ENCODE measurements around the gene ALAS1. TPM values are rescaled to one million over a fixed set of nuclear protein-coding genes. Genes with fewer than 3 reads are reported as not detected.
A peak's percentile ranks its signal among the peaks of the same experiment; 100 is the strongest.

Gene ALAS1
- total and polyA plus RNA-seq, 10 donors: 13.0 to 40.8 (median 32.8) TPM

DNA sequence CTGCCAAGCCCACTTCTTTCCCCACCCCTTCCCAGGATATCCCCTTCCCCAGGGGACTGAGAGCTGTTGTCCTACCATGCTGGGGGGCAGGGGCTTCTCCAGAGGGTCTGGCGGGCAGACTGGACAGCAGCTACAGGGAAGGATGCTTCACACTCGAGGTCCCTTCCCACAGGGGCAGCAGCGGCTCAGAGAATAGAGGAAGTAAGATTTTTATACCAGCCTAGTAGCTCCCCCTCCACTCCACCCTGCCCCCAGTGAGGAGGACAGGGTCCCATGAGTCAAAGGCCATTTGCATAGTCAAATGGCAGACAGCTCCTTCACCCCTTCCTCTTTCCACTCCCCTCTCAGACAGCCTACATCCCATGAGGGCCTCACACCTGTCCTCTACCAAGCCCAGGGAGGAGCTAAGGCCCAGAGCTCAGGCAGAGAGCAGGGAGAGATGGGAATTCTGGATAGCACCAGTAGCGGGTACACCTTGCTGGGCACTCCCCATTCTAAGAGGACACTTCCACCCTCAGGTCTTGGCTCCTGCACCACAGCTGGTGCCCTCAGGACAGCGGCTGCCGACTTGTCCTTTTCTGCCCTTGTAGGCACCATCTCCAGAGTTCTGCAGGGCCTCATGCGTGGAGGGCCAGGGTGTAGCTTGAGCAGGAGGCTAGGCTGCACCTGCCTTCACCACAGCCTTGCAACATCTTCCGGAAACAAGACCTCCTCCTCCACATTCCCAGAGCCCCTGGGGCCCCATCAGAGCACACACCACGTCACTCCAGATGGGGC, 27.7 kb downstream of the ALAS1 start, which contains the start of gene TLR9:
TSS of gene TLR9 (minus strand) at position 194 of the 777 bp plus-strand sequence. CDS start at position 78, 116 bp downstream.
- TF ChIP-seq, protein P1, sequence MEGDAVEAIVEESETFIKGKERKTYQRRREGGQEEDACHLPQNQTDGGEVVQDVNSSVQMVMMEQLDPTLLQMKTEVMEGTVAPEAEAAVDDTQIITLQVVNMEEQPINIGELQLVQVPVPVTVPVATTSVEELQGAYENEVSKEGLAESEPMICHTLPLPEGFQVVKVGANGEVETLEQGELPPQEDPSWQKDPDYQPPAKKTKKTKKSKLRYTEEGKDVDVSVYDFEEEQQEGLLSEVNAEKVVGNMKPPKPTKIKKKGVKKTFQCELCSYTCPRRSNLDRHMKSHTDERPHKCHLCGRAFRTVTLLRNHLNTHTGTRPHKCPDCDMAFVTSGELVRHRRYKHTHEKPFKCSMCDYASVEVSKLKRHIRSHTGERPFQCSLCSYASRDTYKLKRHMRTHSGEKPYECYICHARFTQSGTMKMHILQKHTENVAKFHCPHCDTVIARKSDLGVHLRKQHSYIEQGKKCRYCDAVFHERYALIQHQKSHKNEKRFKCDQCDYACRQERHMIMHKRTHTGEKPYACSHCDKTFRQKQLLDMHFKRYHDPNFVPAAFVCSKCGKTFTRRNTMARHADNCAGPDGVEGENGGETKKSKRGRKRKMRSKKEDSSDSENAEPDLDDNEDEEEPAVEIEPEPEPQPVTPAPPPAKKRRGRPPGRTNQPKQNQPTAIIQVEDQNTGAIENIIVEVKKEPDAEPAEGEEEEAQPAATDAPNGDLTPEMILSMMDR (IDR thresholded peaks at IDR 0.05 in 8 of 11, conservative IDR thresholded peaks at IDR 0.05 in 3 of 11): no peak
- peak in 1 of 3 donors; percentile 63 for TF ChIP-seq POLR2A (IDR thresholded peaks at IDR 0.05)
- TF ChIP-seq POLR2AphosphoS5 (IDR thresholded peaks at IDR 0.05): peak; percentile 63 to 85 (median 82)
- DNase-seq: peak; percentile 87
- 17 to 54% (median 32%) methylated on average over 7 to 9 of the region's 9 CpGs for WGBS, 5 donors
- intact Hi-C loops (cut with DNase I; ENCODE audit: low total_unique reads): no loop called here
- no peaks in the 10 kb centered on the region for H3K27me3 ChIP-seq (replicated peaks in 1 of 7)
- H3K27ac ChIP-seq: peak within 1 kb of the TSS; percentile 53 to 90 (median 80)
- no peaks in the 10 kb centered on the region for H3K9me3 ChIP-seq
- H3K36me3 ChIP-seq: peaks cover 6 to 71% (median 30%) of the 10 kb centered on the region in 6 donors
- H3K4me3 ChIP-seq: peak within 1 kb of the TSS; percentile 5 to 65 (median 33)
- H3K4me1 ChIP-seq: peaks cover 23 to 75% (median 61%) of the 10 kb centered on the region in 6 donors

DNA sequence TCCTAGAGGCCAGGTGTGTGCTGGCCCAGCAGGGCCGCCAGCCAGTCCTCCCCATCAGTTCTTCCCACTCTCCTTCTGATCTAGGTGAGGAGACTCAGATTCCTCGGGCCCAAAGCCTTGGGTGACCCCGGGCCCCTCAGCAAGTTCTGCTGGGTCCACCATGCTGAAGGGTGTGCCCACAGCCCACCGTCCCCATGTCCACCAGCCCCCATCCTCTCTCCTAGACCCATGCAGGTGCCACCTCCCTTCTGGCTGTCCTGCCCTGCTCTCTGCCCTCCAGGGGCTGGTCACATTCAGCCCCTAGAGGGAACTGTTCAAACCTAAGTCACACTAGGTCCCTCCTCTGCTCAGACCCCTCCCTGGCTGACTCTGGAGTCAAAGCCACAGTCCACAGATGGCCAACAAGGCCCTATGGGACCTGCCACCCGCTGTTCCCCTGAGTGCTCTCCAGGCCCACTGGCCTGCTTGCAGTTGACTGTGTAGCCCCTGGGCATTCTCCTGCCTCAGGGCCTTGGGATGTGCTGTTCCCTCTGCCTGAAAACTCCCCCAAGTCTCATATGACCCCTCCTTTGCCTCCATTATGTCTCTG, 28.4 kb downstream of the ALAS1 start:
- WGBS, 5 donors: 53 to 68% (median 63%) methylated on average over 3 to 5 of the region's 5 CpGs
- peak in 1 of 3 donors; percentile 20 for TF ChIP-seq POLR2AphosphoS5 (IDR thresholded peaks at IDR 0.05)
- no peak for TF ChIP-seq POLR2A (IDR thresholded peaks at IDR 0.05)
- TF ChIP-seq, protein P1 (IDR thresholded peaks at IDR 0.05 in 8 of 11, conservative IDR thresholded peaks at IDR 0.05 in 3 of 11): no peak
- peak overlapping the region; percentile 48 to 90 (median 80) for H3K27ac ChIP-seq
- DNase-seq: no peak
- H3K36me3 ChIP-seq: peaks cover 6 to 72% (median 37%) of the 10 kb centered on the region in 6 donors
- intact Hi-C loops (cut with DNase I; ENCODE audit: low total_unique reads): no loop called here
- H3K4me3 ChIP-seq: peak overlapping the region in 2 of 8 donors; percentile 38 to 65
- no peaks in the 10 kb centered on the region for H3K9me3 ChIP-seq
- H3K27me3 ChIP-seq (replicated peaks in 1 of 7): no peaks in the 10 kb centered on the region
- H3K4me1 ChIP-seq: peaks cover 16 to 75% (median 57%) of the 10 kb centered on the region in 6 donors

DNA sequence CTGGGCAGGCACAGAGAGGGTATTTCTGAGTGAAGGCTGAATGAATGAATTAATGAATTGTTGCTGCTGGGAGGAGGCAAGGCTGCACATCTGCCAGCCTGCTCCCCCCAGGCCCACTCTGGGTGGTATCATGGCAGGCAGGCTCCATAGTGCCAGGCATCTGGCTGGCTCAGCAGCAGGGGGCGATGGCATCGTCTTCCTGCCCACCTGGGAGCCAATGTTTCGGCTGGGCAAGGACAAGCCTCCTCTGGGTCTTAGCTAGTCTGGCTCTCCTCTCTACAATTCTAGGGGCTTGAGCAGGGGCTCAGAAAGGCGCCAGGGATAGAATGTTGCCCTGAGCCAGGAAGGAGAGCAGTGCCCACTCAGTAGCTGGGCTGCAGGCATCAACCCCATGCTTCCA, 29.2 kb downstream of the ALAS1 start:
- H3K27me3 ChIP-seq (replicated peaks in 1 of 7): no peaks in the 10 kb centered on the region
- H3K27ac ChIP-seq: peak overlapping the region; percentile 8 to 90 (median 78)
- intact Hi-C loops (cut with DNase I; ENCODE audit: low total_unique reads): no loop called here
- H3K9me3 ChIP-seq: no peaks in the 10 kb centered on the region
- H3K4me3 ChIP-seq: no peak overlapping the region
- 69 to 87% (median 86%) methylated on average over 4 of the region's 4 CpGs for WGBS, 5 donors
- TF ChIP-seq, protein P1 (IDR thresholded peaks at IDR 0.05 in 8 of 11, conservative IDR thresholded peaks at IDR 0.05 in 3 of 11): no peak
- peak in 1 of 3 donors; percentile 51 for TF ChIP-seq POLR2AphosphoS5 (IDR thresholded peaks at IDR 0.05)
- TF ChIP-seq POLR2A (IDR thresholded peaks at IDR 0.05): no peak
- H3K36me3 ChIP-seq: peaks cover 6 to 72% (median 43%) of the 10 kb centered on the region in 6 donors
- H3K4me1 ChIP-seq: peaks cover 9 to 75% (median 57%) of the 10 kb centered on the region in 6 donors
- DNase-seq: no peak

DNA sequence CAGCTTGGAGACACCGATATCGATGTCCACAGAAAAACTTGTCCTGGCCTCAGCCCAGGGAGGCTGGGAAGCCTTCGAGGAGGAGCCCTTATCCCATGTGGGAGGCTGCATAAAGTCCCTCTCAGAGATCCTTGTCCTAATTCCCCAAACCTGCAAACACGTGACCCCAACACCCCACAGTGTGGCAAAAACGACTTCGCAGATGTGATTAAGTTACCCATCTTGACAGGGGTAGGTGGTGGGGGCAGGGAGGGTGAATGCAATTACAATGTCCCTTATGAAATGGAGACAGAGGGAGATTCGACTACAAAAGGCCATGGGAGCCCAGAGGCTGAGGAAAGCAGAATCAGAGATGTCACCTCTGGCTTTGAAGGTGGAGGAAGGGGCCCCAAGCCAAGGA, 29.8 kb downstream of the ALAS1 start:
- Histone ChIP-seq H3K9me3 (no peaks in the 10 kb centered on the region), H3K4me1 (peaks cover 2 to 75% (median 57%) of the 10 kb centered on the region in 6 donors), H3K4me3 (no peak overlapping the region), H3K27me3 (replicated peaks in 1 of 7) (no peaks in the 10 kb centered on the region), H3K27ac (peak overlapping the region in 4 of 8 donors; percentile 82 to 90 (median 85)), H3K36me3 (peaks cover 6 to 72% (median 46%) of the 10 kb centered on the region in 6 donors)
- 84 to 92% (median 86%) methylated on average over 5 to 7 of the region's 7 CpGs for WGBS, 5 donors
- TF ChIP-seq, protein P1 (IDR thresholded peaks at IDR 0.05 in 8 of 11, conservative IDR thresholded peaks at IDR 0.05 in 3 of 11): no peak
- no peak for TF ChIP-seq POLR2AphosphoS5 (IDR thresholded peaks at IDR 0.05)
- no peak for TF ChIP-seq POLR2A (IDR thresholded peaks at IDR 0.05)
- intact Hi-C loops (cut with DNase I; ENCODE audit: low total_unique reads): no loop called here
- DNase-seq: no peak

Measured in spleen (tissue), 11 donors.